Kidney (tissue), 14 donors: ENCODE results near the gene CCL25. TPM values are rescaled to one million over a fixed set of nuclear protein-coding genes. Genes with fewer than 3 reads are reported as not detected.

Source experiments
- DNase-seq, 5 donors: peaks; one replicate each; pipeline ENCODE4 v3.0.0-alpha.2; 2013 to 2020
- FAIRE-seq: peaks from 2 replicates; lab custom pipeline; 2012; peaks lifted over from hg19 to GRCh38; lab: Jason Lieb, UNC
- H3K27ac ChIP-seq, 2 donors: one replicate each; pipeline ENCODE4 v1.7.0; 2013; ENCODE audit warnings: low read depth in 2 of 2, low read length in 2 of 2, inconsistent platforms in 1 of 2
- H3K27me3 ChIP-seq: one replicate; pipeline ENCODE4 v1.7.1; 2013; ENCODE audit warnings: low read length, inconsistent platforms; ENCODE audit not compliant: control insufficient read depth, insufficient read depth
- H3K36me3 ChIP-seq, 3 donors: one replicate each; pipeline versions ENCODE4 v1.7.0 to v1.7.1; 2013; ENCODE audit warnings: low read length in 3 of 3, control low read depth in 1 of 3, inconsistent platforms in 1 of 3; ENCODE audit not compliant: insufficient read depth in 3 of 3, control insufficient read depth in 2 of 3
- H3K4me1 ChIP-seq, 3 donors: one replicate each; pipeline versions ENCODE4 v1.7.0 to v1.7.1; 2013; ENCODE audit warnings: low read length in 3 of 3, inconsistent platforms in 1 of 3, low read depth in 1 of 3; ENCODE audit not compliant: control insufficient read depth in 2 of 3, insufficient read depth in 2 of 3
- H3K4me3 ChIP-seq, 3 donors: one replicate each; pipeline versions ENCODE4 v1.7.0 to v1.8.1; 2013; ENCODE audit warnings: low read length in 3 of 3, control low read depth in 1 of 3, inconsistent platforms in 1 of 3
- H3K9ac ChIP-seq, 3 donors: one replicate each; pipeline versions ENCODE4 v1.7.0 to v1.7.1; 2013; ENCODE audit warnings: low read length in 3 of 3, control low read depth in 1 of 3, inconsistent platforms in 1 of 3
- H3K9me3 ChIP-seq, 3 donors: one replicate each; pipeline versions ENCODE4 v1.7.0 to v1.7.1; 2013; ENCODE audit warnings: low read length in 3 of 3, control low read depth in 1 of 3, inconsistent platforms in 1 of 3; ENCODE audit not compliant: control insufficient read depth in 2 of 3, insufficient read depth in 1 of 3
- intact Hi-C: fragments of 100-400 bp; cut with DNase I; formaldehyde crosslinking; loops from one replicate; pipeline ENCODE4 v1.11.1; 2022
- polyA plus RNA-seq: library from polyadenylated mRNA; stranded (reverse); fragments of 350-450 nt; fragmentation: Illumina TruSeq; extraction: RNeasy Lipid Tissue Mini Kit (QIAGEN cat#74804); gene quantifications from one replicate; pipeline ENCODE4 v1.2.3, GENCODE V29; 2014; ENCODE audit warnings: low read depth, low replicate concordance; ENCODE audit not compliant: insufficient read depth
- total RNA-seq: library from RNA; stranded (reverse); fragmentation: NEBNext Ultra II Directional; extraction: Animal tissue kit (Norgen Biotek cat#: 25700); gene quantifications from one replicate; pipeline ENCODE4 v1.2.1, GENCODE V29; 2021
- TF ChIP-seq, protein P1 (sequence below): IDR thresholded peaks from 3 replicates; pipeline ENCODE4 v1.5.1; 2012; ENCODE audit warnings: mild to moderate bottlenecking, moderate library complexity, borderline replicate concordance; ENCODE audit not compliant: insufficient read depth; ENCODE audit errors: extremely low read depth
- donor health status: control.
- donor health status: control.
- donor health status: control.
- donor health status: control.
- donor health status: control.
- donor health status: DM: yes; HTN: yes; CAD: no.
- donor health status: Normal renal cell carcinoma (clear cell type).

CCL25 gene
- total and polyA plus RNA-seq, 2 donors from 2014 or later: not detected

DNA sequence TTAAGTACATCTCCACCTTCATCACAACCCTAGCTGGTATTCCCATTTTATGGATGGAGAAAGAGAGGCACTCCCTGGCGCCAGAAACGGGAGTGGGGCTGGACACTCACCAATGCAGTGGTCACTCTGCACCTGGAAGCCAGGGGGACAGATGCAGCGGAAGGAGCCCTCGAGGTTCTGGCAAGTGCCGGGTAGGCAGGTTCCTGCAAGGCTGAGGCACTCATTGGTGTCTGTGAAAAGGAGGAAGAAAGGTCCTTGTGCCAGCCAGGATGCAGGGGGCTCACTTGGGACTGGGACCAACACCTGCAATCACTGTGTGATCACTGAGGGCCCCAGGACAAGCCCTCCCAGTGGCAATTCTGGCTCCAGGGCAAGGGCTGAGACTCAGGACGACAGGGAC, 41.8 kb downstream of the CCL25 start:
- H3K9me3 ChIP-seq: peaks cover 6 to 28% (median 7%) of the 10 kb centered on the region in 3 donors
- H3K27ac ChIP-seq: no peak overlapping the region
- peaks cover 0 to 10% (median 0%) of the 10 kb centered on the region in 3 donors for H3K36me3 ChIP-seq
- H3K4me3 ChIP-seq: no peak overlapping the region
- H3K27me3 ChIP-seq: no peaks in the 10 kb centered on the region
- FAIRE-seq (no peak), DNase-seq (no peak)
- H3K4me1 ChIP-seq: no peaks in the 10 kb centered on the region
- TF ChIP-seq, protein P1, sequence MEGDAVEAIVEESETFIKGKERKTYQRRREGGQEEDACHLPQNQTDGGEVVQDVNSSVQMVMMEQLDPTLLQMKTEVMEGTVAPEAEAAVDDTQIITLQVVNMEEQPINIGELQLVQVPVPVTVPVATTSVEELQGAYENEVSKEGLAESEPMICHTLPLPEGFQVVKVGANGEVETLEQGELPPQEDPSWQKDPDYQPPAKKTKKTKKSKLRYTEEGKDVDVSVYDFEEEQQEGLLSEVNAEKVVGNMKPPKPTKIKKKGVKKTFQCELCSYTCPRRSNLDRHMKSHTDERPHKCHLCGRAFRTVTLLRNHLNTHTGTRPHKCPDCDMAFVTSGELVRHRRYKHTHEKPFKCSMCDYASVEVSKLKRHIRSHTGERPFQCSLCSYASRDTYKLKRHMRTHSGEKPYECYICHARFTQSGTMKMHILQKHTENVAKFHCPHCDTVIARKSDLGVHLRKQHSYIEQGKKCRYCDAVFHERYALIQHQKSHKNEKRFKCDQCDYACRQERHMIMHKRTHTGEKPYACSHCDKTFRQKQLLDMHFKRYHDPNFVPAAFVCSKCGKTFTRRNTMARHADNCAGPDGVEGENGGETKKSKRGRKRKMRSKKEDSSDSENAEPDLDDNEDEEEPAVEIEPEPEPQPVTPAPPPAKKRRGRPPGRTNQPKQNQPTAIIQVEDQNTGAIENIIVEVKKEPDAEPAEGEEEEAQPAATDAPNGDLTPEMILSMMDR: no peak
- no peak overlapping the region for H3K9ac ChIP-seq
- intact Hi-C loops: no loop called here

DNA sequence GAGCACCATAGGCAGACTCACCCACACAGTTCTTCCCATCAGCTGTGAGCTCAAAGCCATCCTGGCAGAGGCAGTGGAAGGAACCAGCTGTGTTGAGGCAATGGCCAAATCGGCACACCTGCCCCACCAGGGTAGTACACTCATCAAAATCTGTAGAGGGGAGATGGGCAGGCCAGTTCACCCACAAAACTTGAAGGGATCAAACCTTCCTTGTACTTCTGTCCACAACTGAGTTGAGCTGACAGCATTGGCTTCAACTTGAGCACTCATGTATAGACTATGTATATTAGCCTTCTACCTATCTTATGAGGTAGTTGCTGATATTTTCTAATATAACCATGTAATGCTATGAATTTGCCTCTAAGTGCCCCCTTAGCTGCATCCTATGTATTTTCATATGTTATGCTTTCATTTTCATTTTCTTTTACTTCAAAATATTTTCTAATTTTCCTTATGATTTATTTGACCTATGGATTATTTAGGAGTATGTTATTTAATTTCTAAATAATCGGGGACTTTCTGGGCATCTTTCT, 42.9 kb downstream of the CCL25 start:
- Histone ChIP-seq H3K9me3 (peaks cover 6 to 28% (median 7%) of the 10 kb centered on the region in 3 donors), H3K27me3 (no peaks in the 10 kb centered on the region), H3K4me1 (no peaks in the 10 kb centered on the region), H3K27ac (no peak overlapping the region), H3K9ac (no peak overlapping the region), H3K4me3 (no peak overlapping the region), H3K36me3 (peaks cover 0 to 10% (median 0%) of the 10 kb centered on the region in 3 donors)
- TF ChIP-seq, protein P1: no peak
- intact Hi-C loops: no loop called here
- DNase-seq (no peak), FAIRE-seq (no peak)

DNA sequence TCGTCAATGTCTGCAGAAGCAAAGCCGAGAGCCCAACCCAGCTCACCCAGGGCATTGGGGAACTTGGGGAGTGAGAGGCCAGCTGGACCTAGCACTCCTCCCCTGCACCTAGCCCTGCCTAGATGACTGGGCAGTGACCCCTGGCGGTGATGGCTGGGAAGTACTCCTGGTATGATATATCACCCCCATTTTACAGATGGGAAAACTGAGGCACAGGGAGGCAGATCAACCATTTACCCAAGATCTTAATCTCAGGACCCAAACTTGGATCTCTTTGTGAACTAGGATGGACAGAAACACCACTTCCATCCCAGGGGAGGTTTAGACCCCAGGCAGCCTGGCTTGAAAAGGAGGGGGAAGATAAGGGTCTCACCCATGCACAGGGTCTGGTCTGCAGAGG, 43.5 kb downstream of the CCL25 start:
- no peak for DNase-seq

More for the DNA sequence above, 43.5 kb downstream of the CCL25 start:
- Histone ChIP-seq H3K4me3 (no peak overlapping the region), H3K9ac (no peak overlapping the region), H3K9me3 (peaks cover 6 to 28% (median 7%) of the 10 kb centered on the region in 3 donors), H3K27me3 (no peaks in the 10 kb centered on the region), H3K36me3 (peaks cover 0 to 9% (median 0%) of the 10 kb centered on the region in 3 donors), H3K27ac (no peak overlapping the region), H3K4me1 (no peaks in the 10 kb centered on the region)
- intact Hi-C loops: no loop called here
- FAIRE-seq: no peak
- TF ChIP-seq, protein P1: no peak
